NCI-H2029 (cell line): Measurements from ENCODE around the gene RYK.
A peak's percentile ranks its signal among the peaks of the same experiment; 100 is the strongest.

ENCODE experiments used
- DNase-seq: peaks from one replicate; lab custom pipeline; 2025; lab: John Stamatoyannopoulos, UW

RYK gene

GRCh38 chr3:134148534-134148933 is 102.1 kb downstream of the RYK start:
- DNase-seq, result no peak

GRCh38 chr3:134147411-134147810 is 103.2 kb downstream of the RYK start:
- DNase-seq, result no peak

GRCh38 chr3:134146666-134147065 is 104.0 kb downstream of the RYK start:
- no peak for DNase-seq

- no peak for DNase-seq
Observed at GRCh38 chr3:134145183-134145582, 105.5 kb downstream of the RYK start.

GRCh38 chr3:134144694-134145093 is 106.0 kb downstream of the RYK start:
- DNase-seq, result no peak

GRCh38 chr3:134143828-134144401 is 106.7 kb downstream of the RYK start:
- DNase-seq, result peak; percentile 75

GRCh38 chr3:134136604-134137003 is 114.1 kb downstream of the RYK start:
- DNase-seq, result no peak

GRCh38 chr3:134134698-134135415 is 115.8 kb downstream of the RYK start:
- no peak for DNase-seq

- DNase-seq, result no peak
Observed at GRCh38 chr3:134134240-134134639, 116.4 kb downstream of the RYK start.

- peak; percentile 57 for DNase-seq
Observed at GRCh38 chr3:134132961-134133360, 117.7 kb downstream of the RYK start.

- DNase-seq, result no peak
Observed at GRCh38 chr3:134126153-134126552, 124.5 kb downstream of the RYK start.

GRCh38 chr3:134114726-134115125 is 135.9 kb downstream of the RYK start:
- no peak for DNase-seq

- DNase-seq, result no peak
Observed at GRCh38 chr3:134111616-134112015, 139.0 kb downstream of the RYK start.

- no peak for DNase-seq
Observed at GRCh38 chr3:134110963-134111362, 139.7 kb downstream of the RYK start.
